Endothelial cell of umbilical vein (primary cell): ENCODE measurements around the gene NSMCE1. TPM values are rescaled to one million over a fixed set of nuclear protein-coding genes. Genes with fewer than 3 reads are reported as not detected.
"Not testable (repeated sequence)": the region's sequence is repeated elsewhere in the genome, so short reads cannot be mapped to it uniquely, and the experiment has no call there.

Experiments
- BruUV-seq: library from RNA; stranded (reverse); fragments of 400-500 nt; replicated peaks from 2 replicates; lab custom pipeline; 2021; lab: Mats Ljungman, UMichigan
- CTCF ChIA-PET: fragments of 300-600, 350-600 bp; sonication (Branson Sonifier 250); formaldehyde crosslinking; loops from one replicate; lab custom pipeline; 2021; ENCODE audit warnings: antibody characterized with exemption, inconsistent platforms; lab: Charles Lee
- POLR2A ChIA-PET: fragments of 300-600, 350-600 bp; sonication (Branson Sonifier 250); formaldehyde crosslinking; loops from one replicate; lab custom pipeline; 2021; ENCODE audit warnings: antibody characterized with exemption, inconsistent platforms; lab: Charles Lee
- DNase-seq: peaks from one replicate; pipeline ENCODE4 v3.0.0-alpha.2; 2011; ENCODE audit warnings: low read depth, low spot score
- FAIRE-seq: peaks from 2 replicates; lab custom pipeline; 2011; peaks lifted over from hg19 to GRCh38; lab: Jason Lieb, UNC
- H2AFZ ChIP-seq: 2 replicates; pipeline ENCODE4 v1.6.0; 2012; ENCODE audit warnings: low read depth, low read length, control low read depth, inconsistent platforms
- H3K27ac ChIP-seq: 2 replicates; pipeline ENCODE4 v1.5.1; 2011; ENCODE audit warnings: low read depth, mild to moderate bottlenecking, control low read depth, low read length, moderate library complexity; ENCODE audit not compliant: insufficient read depth
- H3K27me3 ChIP-seq, 2 experiments: 2 replicates each; pipeline versions ENCODE4 v1.6.0 to v1.6.1; 2011; ENCODE audit warnings: low read length in 2 of 2, mixed read lengths in 1 of 2; ENCODE audit not compliant: control insufficient read depth in 2 of 2, insufficient read depth in 2 of 2
- H3K36me3 ChIP-seq, 2 experiments: 2 replicates in 1 of 2; 3 replicates in 1 of 2; pipeline ENCODE4 v1.5.1; 2011; ENCODE audit warnings: low read length in 2 of 2, mild to moderate bottlenecking in 1 of 2, moderate library complexity in 1 of 2; ENCODE audit not compliant: control insufficient read depth in 2 of 2, insufficient read depth in 2 of 2; ENCODE audit errors: extremely low read depth in 1 of 2
- H3K4me1 ChIP-seq: 3 replicates; pipeline ENCODE4 v1.5.1; 2011; ENCODE audit warnings: mild to moderate bottlenecking, low read length; ENCODE audit not compliant: control insufficient read depth, insufficient read depth; ENCODE audit errors: extremely low read depth
- H3K4me2 ChIP-seq: 2 replicates; pipeline ENCODE4 v1.6.1; 2011; ENCODE audit warnings: low read length, control low read depth, mixed read lengths; ENCODE audit not compliant: insufficient read depth
- H3K4me3 ChIP-seq, 3 experiments: fragments of 200-600 bp in 1 of 3; sonication (generic), shearing (Covaris generic) in 1 of 3; replicated peaks in 1 of 3; 2 replicates each; pipeline ENCODE4 v1.5.1; 2011 to 2016; ENCODE audit warnings: control low read depth in 3 of 3, low read length in 3 of 3, mild to moderate bottlenecking in 2 of 3, inconsistent platforms in 1 of 3, low read depth in 1 of 3, moderate library complexity in 1 of 3; ENCODE audit not compliant: insufficient read depth in 1 of 3
- H3K79me2 ChIP-seq: 2 replicates; pipeline ENCODE4 v1.6.0; 2012; ENCODE audit warnings: low read length, inconsistent platforms; ENCODE audit not compliant: control insufficient read depth, insufficient read depth
- H3K9ac ChIP-seq: replicated peaks from 2 replicates; pipeline ENCODE3; 2011; ENCODE audit warnings: low read length, control low read depth; ENCODE audit not compliant: insufficient read depth; ENCODE audit errors: extremely low read depth
- H3K9me1 ChIP-seq: replicated peaks from 3 replicates; pipeline ENCODE4 v1.6.0; 2011; ENCODE audit warnings: mild to moderate bottlenecking, low read length; ENCODE audit not compliant: control insufficient read depth, insufficient read depth; ENCODE audit errors: extremely low read depth
- H3K9me3 ChIP-seq: replicated peaks from 2 replicates; pipeline ENCODE4 v1.5.1; 2012; ENCODE audit warnings: low read length, inconsistent platforms; ENCODE audit not compliant: control insufficient read depth, insufficient read depth
- H4K20me1 ChIP-seq: replicated peaks from 2 replicates; pipeline ENCODE3; 2011; ENCODE audit warnings: mild to moderate bottlenecking, low read length; ENCODE audit not compliant: control insufficient read depth, insufficient read depth; ENCODE audit errors: extremely low read depth
- FOS ChIP-seq: IDR thresholded peaks from 2 replicates; pipeline ENCODE4 v1.6.1; 2011; ENCODE audit warnings: mild to moderate bottlenecking, low read length, moderate library complexity, borderline replicate concordance; ENCODE audit not compliant: insufficient read depth
- JUN ChIP-seq: IDR thresholded peaks from 2 replicates; pipeline ENCODE4 v1.6.1; 2011; ENCODE audit warnings: borderline replicate concordance, low read depth; ENCODE audit not compliant: insufficient read length, insufficient read depth
- MAX ChIP-seq: IDR thresholded peaks from 2 replicates; pipeline ENCODE4 v1.6.1; 2011; ENCODE audit not compliant: insufficient read depth, insufficient read length
- dilution Hi-C: fragments of 300-500 bp; cut with MboI; formaldehyde crosslinking; loops from one replicate; pipeline ENCODE4 v1.15.0; 2019; ENCODE audit warnings: low sequenced_read_pairs; ENCODE audit not compliant: extremely low pct_ligation_motif_present
- intact Hi-C: fragments of 100-400 bp; cut with micrococcal nuclease; formaldehyde crosslinking; loops from one replicate; pipeline ENCODE4 v1.10.0; 2022
- polyA plus RNA-seq, 4 experiments: library from polyadenylated mRNA; depleted of rRNA in 3 of 4; stranded (reverse) in 3 of 4; unstranded in 1 of 4; fragments of >200 nt; gene quantifications; 2 replicates each; pipeline versions ENCODE4 v1.2.1 to v1.2.3, GENCODE V29; 2011 to 2012; ENCODE audit warnings: missing spikeins in 1 of 4
- total RNA-seq: library from RNA; stranded (reverse); gene quantifications from 2 replicates; pipeline ENCODE4 v1.2.3, GENCODE V29; 2021

The NSMCE1 gene
- total and polyA plus RNA-seq, 2 donors (not counting 3 experiments of a cell fraction or from before 2014, with no cell fraction given), result 23.8 to 42.0 TPM

GRCh38 chr16:27248036-27248435 lies 20.5 kb downstream of the NSMCE1 start:
- H3K4me3 ChIP-seq, result no peak overlapping the region
- POLR2A ChIA-PET, result interaction anchor here (0.7 kb wide), 3 partner anchors 12 to 306 kb away, joined by 3 to 6 read pairs (median 6); no protein-coding TSS in a partner anchor

DNA sequence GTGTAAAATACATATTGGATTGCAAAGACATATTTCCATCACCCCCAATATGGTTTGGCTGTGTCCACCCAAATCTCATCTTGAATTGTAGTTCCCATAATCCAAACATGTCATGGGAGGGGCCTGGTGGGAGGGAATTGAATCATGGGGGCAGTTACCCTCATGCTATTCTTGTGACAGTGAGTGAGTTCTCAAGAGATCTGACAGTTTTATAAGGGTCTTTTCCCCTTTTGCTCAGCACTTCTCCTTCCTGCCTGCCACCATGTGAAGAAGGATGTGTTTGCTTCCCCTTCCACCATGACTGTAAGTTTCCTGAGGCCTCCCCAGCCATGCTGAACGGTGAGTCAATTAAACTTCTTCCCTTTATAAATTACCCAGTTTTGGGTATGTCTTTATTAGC lies 21.5 kb downstream of the NSMCE1 start:
- BruUV-seq, H3K79me2 ChIP-seq, H3K4me3 ChIP-seq, FAIRE-seq, CTCF ChIA-PET, H4K20me1 ChIP-seq, H2AFZ ChIP-seq, H3K9me1 ChIP-seq, dilution Hi-C loops, DNase-seq, H3K27me3 ChIP-seq, H3K27ac ChIP-seq, H3K9me3 ChIP-seq, intact Hi-C loops, POLR2A ChIA-PET, H3K4me2 ChIP-seq, H3K9ac ChIP-seq, H3K36me3 ChIP-seq: not testable (repeated sequence)
- H3K4me1 ChIP-seq, result peaks cover 42% of the 10 kb centered on the region

More at GRCh38 chr16:27248036-27248435, 20.5 kb downstream of the NSMCE1 start:
- H2AFZ ChIP-seq, result no peak overlapping the region
- no peaks in the 10 kb centered on the region for H3K27me3 ChIP-seq
- H3K4me1 ChIP-seq, result peaks cover 36% of the 10 kb centered on the region
- H3K27ac ChIP-seq, result no peak overlapping the region
- H3K4me2 ChIP-seq, result no peak overlapping the region
- dilution Hi-C loops (no loop called here), intact Hi-C loops (no loop called here)
- no peak overlapping the region for H3K9ac ChIP-seq
- BruUV-seq, result no TSS peak
- CTCF ChIA-PET, result interaction anchor here (0.7 to 4.2 kb wide), 7 partner anchors 9 to 120 kb away, joined by 3 to 28 read pairs (median 4); no protein-coding TSS in a partner anchor
- H3K9me3 ChIP-seq, result no peaks in the 10 kb centered on the region
- DNase-seq (peak; percentile 40), FAIRE-seq (no peak)
- no peaks in the 10 kb centered on the region for H3K9me1 ChIP-seq
- H3K36me3 ChIP-seq, result no peaks in the 10 kb centered on the region
- no peaks in the 10 kb centered on the region for H3K79me2 ChIP-seq
- H4K20me1 ChIP-seq, result no peaks in the 10 kb centered on the region
- TF ChIP-seq FOS, result peak; percentile 29
- TF ChIP-seq JUN, result peak; percentile 8
- TF ChIP-seq MAX, result no peak
